Stimulated activated CD4-positive, alpha-beta T cell treated with anti-CD3 and anti-CD28 coated beads, Interleukin-4, amount 100 ng/mL, for 1 hour (primary cell): Measurements from ENCODE around the gene STK24.
A peak's percentile ranks its signal among the peaks of the same experiment; 100 is the strongest.

Source experiments
- DNase-seq: peaks from one replicate; pipeline ENCODE4 v3.0.0-alpha.2; 2020

STK24 gene

GRCh38 chr13:98528663-98529064, 48.2 kb downstream of the STK24 start:
- DNase-seq: no peak

- no peak for DNase-seq
These were observed 49.4 kb downstream of the STK24 start for GRCh38 chr13:98527526-98527925.

GRCh38 chr13:98526182-98526512, 50.8 kb downstream of the STK24 start:
- no peak for DNase-seq

- DNase-seq: no peak
These were observed 51.3 kb downstream of the STK24 start for GRCh38 chr13:98525456-98526181.

- DNase-seq: no peak
These were observed 52.1 kb downstream of the STK24 start for GRCh38 chr13:98524793-98525192.

- DNase-seq: no peak
These were observed 52.5 kb downstream of the STK24 start for GRCh38 chr13:98524391-98524790.

GRCh38 chr13:98523455-98524102, 53.3 kb downstream of the STK24 start:
- no peak for DNase-seq

GRCh38 chr13:98522371-98522770, 54.5 kb downstream of the STK24 start:
- no peak for DNase-seq

- DNase-seq: no peak
These were observed 55.3 kb downstream of the STK24 start for GRCh38 chr13:98521461-98522247.

GRCh38 chr13:98520674-98521449, 56.0 kb downstream of the STK24 start:
- DNase-seq: no peak

GRCh38 chr13:98519976-98520375, 56.9 kb downstream of the STK24 start:
- DNase-seq: no peak

GRCh38 chr13:98517576-98518310, 59.2 kb downstream of the STK24 start:
- peak; percentile 33 for DNase-seq

- DNase-seq: no peak
These were observed 61.0 kb downstream of the STK24 start for GRCh38 chr13:98515818-98516465.

- no peak for DNase-seq
These were observed 62.6 kb downstream of the STK24 start for GRCh38 chr13:98514288-98514687.

- DNase-seq: no peak
These were observed 63.1 kb downstream of the STK24 start for GRCh38 chr13:98513837-98514236.

- DNase-seq: no peak
These were observed 63.9 kb downstream of the STK24 start for GRCh38 chr13:98512774-98513665.

- DNase-seq: no peak
These were observed 65.5 kb downstream of the STK24 start for GRCh38 chr13:98511435-98511834.

- no peak for DNase-seq
These were observed 66.8 kb downstream of the STK24 start for GRCh38 chr13:98510156-98510509.

- DNase-seq: peak; percentile 41
These were observed 67.4 kb downstream of the STK24 start for GRCh38 chr13:98509271-98510155.

- DNase-seq: no peak
These were observed 68.2 kb downstream of the STK24 start for GRCh38 chr13:98508685-98509084.
